HUDEP-2 (cell line): Measurements from ENCODE around the gene CHCHD6.
A peak's percentile ranks its signal among the peaks of the same experiment; 100 is the strongest.

Experiments
- DNase-seq, 76 experiments: peaks; one replicate each; lab custom pipeline; 2025; ENCODE audit not compliant: unreplicated experiment in 76 of 76; lab: John Stamatoyannopoulos, UW

CHCHD6 gene

GRCh38 chr3:126742057-126742456 lies 38.0 kb downstream of the CHCHD6 start:
- DNase-seq = no peak

GRCh38 chr3:126743350-126743749 lies 39.3 kb downstream of the CHCHD6 start:
- no peak for DNase-seq

- no peak for DNase-seq
Observed at GRCh38 chr3:126743781-126744180, 39.7 kb downstream of the CHCHD6 start.

GRCh38 chr3:126745760-126746394 lies 41.8 kb downstream of the CHCHD6 start:
- DNase-seq = peak in 72 of 76 experiments; percentile 11 to 86 (median 64)

GRCh38 chr3:126746395-126747177 lies 42.5 kb downstream of the CHCHD6 start:
- DNase-seq = no peak

GRCh38 chr3:126747768-126748167 lies 43.7 kb downstream of the CHCHD6 start:
- no peak for DNase-seq

GRCh38 chr3:126748701-126749546 lies 44.9 kb downstream of the CHCHD6 start:
- peak in 2 of 76 experiments; percentile 1 to 3 for DNase-seq

- DNase-seq = no peak
Observed at GRCh38 chr3:126749547-126749875, 45.5 kb downstream of the CHCHD6 start.

- no peak for DNase-seq
Observed at GRCh38 chr3:126749931-126750755, 46.1 kb downstream of the CHCHD6 start.

- DNase-seq = no peak
Observed at GRCh38 chr3:126750756-126751121, 46.7 kb downstream of the CHCHD6 start.

GRCh38 chr3:126751611-126752302 lies 47.7 kb downstream of the CHCHD6 start:
- DNase-seq = no peak

GRCh38 chr3:126752303-126753190 lies 48.5 kb downstream of the CHCHD6 start:
- DNase-seq = peak in 54 of 76 experiments; percentile 2 to 59 (median 30)

- DNase-seq = no peak
Observed at GRCh38 chr3:126753191-126754160, 49.4 kb downstream of the CHCHD6 start.

- DNase-seq = no peak
Observed at GRCh38 chr3:126755866-126756265, 51.8 kb downstream of the CHCHD6 start.

GRCh38 chr3:126758026-126758425 lies 54.0 kb downstream of the CHCHD6 start:
- no peak for DNase-seq

- DNase-seq = peak in 1 of 76 experiments; percentile 5
Observed at GRCh38 chr3:126758882-126759281, 54.8 kb downstream of the CHCHD6 start.

- DNase-seq = no peak
Observed at GRCh38 chr3:126760541-126760940, 56.5 kb downstream of the CHCHD6 start.

GRCh38 chr3:126763035-126763434 lies 59.0 kb downstream of the CHCHD6 start:
- no peak for DNase-seq
